ENCODE results near the gene FAM241B. TPM values are rescaled to one million over a fixed set of nuclear protein-coding genes. Genes with fewer than 3 reads are reported as not detected.

Gene FAM241B
- total and polyA plus RNA-seq, 10 of the 15 experiments (the other 5 are each of a cell fraction or from before 2014, with no cell fraction given): 0.09 to 0.99 (median 0.24) TPM

GRCh38 chr10:69647819-69648218 is 17.8 kb downstream of the FAM241B start:
- intact Hi-C loops (cut with micrococcal nuclease; ENCODE audit: unreplicated experiment): no loop called here
- FAIRE-seq: no peak
- no peak for DNase-seq (ENCODE audit: low read depth, low spot score)
- TF ChIP-seq CEBPZ (IDR thresholded peaks at IDR 0.05; ENCODE audit: low read depth, low read length) (no peak), STAT1 (conservative IDR thresholded peaks at IDR 0.05) (no peak), ZBED1 (IDR thresholded peaks at IDR 0.05; ENCODE audit: borderline replicate concordance) (no peak), CUX1 (IDR thresholded peaks at IDR 0.05; ENCODE audit: insufficient replicate concordance, low read depth, low read length) (no peak), IKZF2 (IDR thresholded peaks at IDR 0.05) (no peak), E2F4 (IDR thresholded peaks at IDR 0.05; ENCODE audit: low read depth, low read length) (no peak), YBX1 (IDR thresholded peaks at IDR 0.05) (no peak), MXI1 (IDR thresholded peaks at IDR 0.05; ENCODE audit: low read depth, low read length) (no peak), IKZF1 (conservative IDR thresholded peaks at IDR 0.05) (no peak), WRNIP1 (IDR thresholded peaks at IDR 0.05; ENCODE audit: borderline replicate concordance, low read depth, low read length) (no peak)

More at GRCh38 chr10:69647819-69648218, 17.8 kb downstream of the FAM241B start:
- Histone ChIP-seq H4K20me1 (ENCODE audit: control insufficient read depth, insufficient read depth) (0 out of 2 replicates have a peak, but pooled peaks cover 2% of the 10 kb centered on the region), H3K79me2 (ENCODE audit: control insufficient read depth, insufficient read depth, low read length) (no peaks in the 10 kb centered on the region), H3K4me3 (no peak overlapping the region), H3K27me3 (replicated peaks in 1 of 2; ENCODE audit: control insufficient read depth in 2 of 2, insufficient read depth in 2 of 2, low read length in 1 of 2) (peaks cover 0 to 1% of the 10 kb centered on the region in 2 experiments; a peak in 1 of 4 replicates), H3K9ac (ENCODE audit: control insufficient read depth, insufficient read depth, low read length) (no peak overlapping the region), H3K9me3 (replicated peaks; ENCODE audit: control insufficient read depth, insufficient read depth, low read length) (no peaks in the 10 kb centered on the region; the same call in 2 of the 3 replicates), H3K36me3 (ENCODE audit: control insufficient read depth in 2 of 2, insufficient read depth in 2 of 2, low read length in 1 of 2) (no peaks in the 10 kb centered on the region), H2AFZ (ENCODE audit: control insufficient read depth, low read depth, low read length) (no peak overlapping the region), H3K4me1 (ENCODE audit: control insufficient read depth, insufficient read depth, low read length) (no peaks in the 10 kb centered on the region), H3K27ac (ENCODE audit: control insufficient read depth, insufficient read depth) (no peak overlapping the region), H3K4me2 (ENCODE audit: control insufficient read depth, insufficient read depth) (no peak overlapping the region)
- in situ Hi-C loops (cut with MboI): no loop called here
- POLR2A ChIA-PET: no interaction called here
- ATAC-seq: no peak
- WGBS (ENCODE audit: insufficient coverage, insufficient replicate concordance, low lambda C conversion rate, missing lambda C conversion rate): 16% methylated on average over 4 of the region's 4 CpGs
- SMC1A ChIA-PET (ENCODE audit: uncharacterized antibody, unreplicated experiment): interaction anchor here (1.4 kb wide), 1 partner anchor 132 kb away, joined by 3 read pairs; no protein-coding TSS in a partner anchor
- CTCF ChIA-PET: interaction anchor here (0.7 kb wide), 1 partner anchor 160 kb away, joined by 3 read pairs; no protein-coding TSS in a partner anchor
- no TSS peak for BruUV-seq (replicated peaks)
- RAD21 ChIA-PET (ENCODE audit: unreplicated experiment): interaction anchor here (0.7 kb wide), 1 partner anchor 1563 kb away, joined by 3 read pairs; no protein-coding TSS in a partner anchor

All from GM12878 (cell line).